HEK293 (cell line): ENCODE measurements around the gene CCDC9.

Experiments used
- AEBP2 ChIP-seq: fragments of 450-650 bp; formaldehyde crosslinking; IDR thresholded peaks from 2 replicates; pipeline ENCODE4 v1.5.1; 2016; ENCODE audit warnings: missing biosample characterization, missing genetic modification characterization, borderline replicate concordance
- GLI4 ChIP-seq: fragments of 450-650 bp; formaldehyde crosslinking; IDR thresholded peaks from 2 replicates; pipeline ENCODE4 v1.5.1; 2016; ENCODE audit warnings: missing biosample characterization, missing genetic modification characterization
- HOXC10 ChIP-seq: sonication (generic); formaldehyde crosslinking; IDR thresholded peaks from 2 replicates; pipeline ENCODE4 v1.8.1; 2023; ENCODE audit warnings: mild to moderate bottlenecking, missing genetic modification reagents
- KLF7 ChIP-seq: fragments of 450-650 bp; formaldehyde crosslinking; IDR thresholded peaks from 2 replicates; pipeline ENCODE4 v1.5.1; 2016; ENCODE audit warnings: missing biosample characterization, missing genetic modification characterization, borderline replicate concordance
- KLF9 ChIP-seq: fragments of 450-650 bp; formaldehyde crosslinking; IDR thresholded peaks from 2 replicates; pipeline ENCODE4 v1.5.1; 2016; ENCODE audit warnings: missing biosample characterization, missing genetic modification characterization, low read depth
- PRDM10 ChIP-seq: fragments of 450-650 bp; formaldehyde crosslinking; IDR thresholded peaks from 2 replicates; pipeline ENCODE4 v1.5.1; 2016; ENCODE audit warnings: missing biosample characterization, missing genetic modification characterization
- PRDM4 ChIP-seq: fragments of 450-650 bp; formaldehyde crosslinking; IDR thresholded peaks from 2 replicates; pipeline ENCODE4 v1.5.1; 2017; ENCODE audit warnings: missing biosample characterization, missing genetic modification characterization
- SP7 ChIP-seq: fragments of 450-650 bp; formaldehyde crosslinking; IDR thresholded peaks from 2 replicates; pipeline ENCODE4 v1.5.1; 2016; ENCODE audit warnings: missing biosample characterization, missing genetic modification characterization
- WT1 ChIP-seq: fragments of 450-650 bp; formaldehyde crosslinking; IDR thresholded peaks from 2 replicates; pipeline ENCODE4 v1.5.1; 2016; ENCODE audit warnings: missing biosample characterization, missing genetic modification characterization
- YY1 ChIP-seq: fragments of 450-650 bp; formaldehyde crosslinking; IDR thresholded peaks from 2 replicates; pipeline ENCODE4 v1.5.1; 2018; ENCODE audit warnings: missing biosample characterization, missing genetic modification characterization
- ZBTB10 ChIP-seq: fragments of 450-650 bp; formaldehyde crosslinking; IDR thresholded peaks from 2 replicates; pipeline ENCODE4 v1.5.1; 2016; ENCODE audit warnings: missing biosample characterization, missing genetic modification characterization
- ZBTB48 ChIP-seq: fragments of 450-650 bp; formaldehyde crosslinking; IDR thresholded peaks from 2 replicates; pipeline ENCODE4 v1.5.1; 2016; ENCODE audit warnings: missing biosample characterization, missing genetic modification characterization
- ZBTB6 ChIP-seq: fragments of 450-650 bp; formaldehyde crosslinking; IDR thresholded peaks from 2 replicates; pipeline ENCODE4 v1.5.1; 2017; ENCODE audit warnings: missing biosample characterization, missing genetic modification characterization
- ZNF155 ChIP-seq: fragments of 450-650 bp; formaldehyde crosslinking; IDR thresholded peaks from 2 replicates; pipeline ENCODE4 v1.5.1; 2016; ENCODE audit warnings: missing biosample characterization, missing genetic modification characterization
- ZNF174 ChIP-seq: fragments of 450-650 bp; formaldehyde crosslinking; IDR thresholded peaks from 2 replicates; pipeline ENCODE4 v1.5.0; 2017; ENCODE audit warnings: missing biosample characterization, mild to moderate bottlenecking, missing genetic modification characterization
- ZNF335 ChIP-seq: fragments of 450-650 bp; formaldehyde crosslinking; conservative IDR thresholded peaks from 2 replicates; pipeline ENCODE4 v1.5.1; 2016; ENCODE audit warnings: missing biosample characterization, missing genetic modification characterization
- ZNF362 ChIP-seq: fragments of 450-650 bp; formaldehyde crosslinking; IDR thresholded peaks from 2 replicates; pipeline ENCODE4 v1.5.1; 2016; ENCODE audit warnings: missing biosample characterization, missing genetic modification characterization
- ZNF366 ChIP-seq: fragments of 450-650 bp; formaldehyde crosslinking; conservative IDR thresholded peaks from 2 replicates; pipeline ENCODE4 v1.5.1; 2016; ENCODE audit warnings: missing biosample characterization, missing genetic modification characterization
- ZNF394 ChIP-seq: fragments of 450-650 bp; formaldehyde crosslinking; IDR thresholded peaks from 2 replicates; pipeline ENCODE4 v1.5.1; 2016; ENCODE audit warnings: missing biosample characterization, missing genetic modification characterization, mild to moderate bottlenecking, moderate library complexity, borderline replicate concordance
- ZNF433 ChIP-seq: fragments of 450-650 bp; formaldehyde crosslinking; IDR thresholded peaks from 2 replicates; pipeline ENCODE4 v1.5.1; 2016; ENCODE audit warnings: missing biosample characterization, missing genetic modification characterization, low read depth
- ZNF501 ChIP-seq: fragments of 450-650 bp; formaldehyde crosslinking; IDR thresholded peaks from 2 replicates; pipeline ENCODE4 v1.5.1; 2016; ENCODE audit warnings: missing biosample characterization, missing genetic modification characterization
- ZNF521 ChIP-seq: fragments of 450-650 bp; formaldehyde crosslinking; IDR thresholded peaks from 2 replicates; pipeline ENCODE4 v1.5.1; 2017; ENCODE audit warnings: missing biosample characterization, mild to moderate bottlenecking, missing genetic modification characterization
- ZNF580 ChIP-seq: fragments of 450-650 bp; formaldehyde crosslinking; IDR thresholded peaks from 2 replicates; pipeline ENCODE4 v1.5.1; 2016; ENCODE audit warnings: missing biosample characterization, missing genetic modification characterization
- ZNF585B ChIP-seq: fragments of 450-650 bp; formaldehyde crosslinking; IDR thresholded peaks from 2 replicates; pipeline ENCODE4 v1.5.1; 2016; ENCODE audit warnings: missing biosample characterization, missing genetic modification characterization
- ZNF624 ChIP-seq: fragments of 450-650 bp; formaldehyde crosslinking; IDR thresholded peaks from 2 replicates; pipeline ENCODE4 v1.5.1; 2017; ENCODE audit warnings: missing biosample characterization, missing genetic modification characterization
- ZNF658 ChIP-seq: fragments of 450-650 bp; formaldehyde crosslinking; IDR thresholded peaks from 2 replicates; pipeline ENCODE4; 2016; ENCODE audit warnings: missing biosample characterization, missing genetic modification characterization
- ZNF701 ChIP-seq: fragments of 450-650 bp; formaldehyde crosslinking; IDR thresholded peaks from 2 replicates; pipeline ENCODE4 v1.5.1; 2016; ENCODE audit warnings: missing biosample characterization, missing genetic modification characterization
- ZNF830 ChIP-seq: fragments of 450-650 bp; IDR thresholded peaks from 2 replicates; pipeline ENCODE4 v1.5.0; 2018; ENCODE audit warnings: missing biosample characterization, missing genetic modification characterization, low read depth, mild to moderate bottlenecking, moderate library complexity
- ZXDB ChIP-seq: fragments of 450-650 bp; formaldehyde crosslinking; IDR thresholded peaks from 2 replicates; pipeline ENCODE4 v1.5.1; 2016; ENCODE audit warnings: missing biosample characterization, missing genetic modification characterization

Gene CCDC9

GRCh38 chr19:47253467-47253881 lies 2.9 kb upstream of the CCDC9 start (continued):
- TF ChIP-seq PRDM10 (tag by site-specific recombination) = peak; percentile 54; the same call in 1 of the 2 replicates
- no peak for TF ChIP-seq GLI4 (tag by site-specific recombination)
- no peak for TF ChIP-seq ZNF830 (tag by site-specific recombination)
- no peak for TF ChIP-seq ZNF174 (tag by site-specific recombination)
- no peak for TF ChIP-seq AEBP2 (tag by site-specific recombination)
- no peak for TF ChIP-seq ZNF701 (tag by site-specific recombination)
- TF ChIP-seq ZNF624 = no peak
- TF ChIP-seq ZNF585B = no peak
- TF ChIP-seq ZNF366 (tag by site-specific recombination) = peak; percentile 93
- TF ChIP-seq HOXC10 (CRISPR knock-in tag) = no peak
- TF ChIP-seq PRDM4 (tag by site-specific recombination) = peak; percentile 68
- TF ChIP-seq ZNF501 (tag by site-specific recombination) = no peak
- TF ChIP-seq ZNF362 (tag by site-specific recombination) = peak; percentile 92
- 0 out of 2 replicates have a peak, but pooled peaks have one; percentile 30 for TF ChIP-seq ZNF335 (tag by site-specific recombination)
- no peak for TF ChIP-seq ZNF433 (tag by site-specific recombination)
- no peak for TF ChIP-seq ZNF521 (tag by site-specific recombination)
- TF ChIP-seq YY1 = no peak
- TF ChIP-seq WT1 = peak; percentile 57; the same call in 1 of the 2 replicates
- TF ChIP-seq ZXDB = peak; percentile 86
- TF ChIP-seq ZBTB48 (tag by site-specific recombination) = no peak
- TF ChIP-seq ZNF394 (tag by site-specific recombination) = no peak; the same call in 1 of the 2 replicates
- TF ChIP-seq ZBTB10 (tag by site-specific recombination) = no peak
- TF ChIP-seq SP7 (tag by site-specific recombination) = peak; percentile 98
- TF ChIP-seq ZNF580 (tag by site-specific recombination) = no peak
- TF ChIP-seq ZNF658 (tag by site-specific recombination) = no peak
- no peak for TF ChIP-seq KLF7 (tag by site-specific recombination)
- no peak for TF ChIP-seq KLF9 (tag by site-specific recombination)
- TF ChIP-seq ZBTB6 (tag by site-specific recombination) = no peak
- TF ChIP-seq ZNF155 = no peak
